Activated T-cell treated with anti-CD3 and anti-CD28 coated beads for 48 hours (primary cell): ENCODE data around the gene AP2A2.

Source experiments
- DNase-seq: peaks from one replicate; pipeline ENCODE4 v3.0.0-alpha.2; 2020; ENCODE audit warnings: low read depth

AP2A2 gene

GRCh38 chr11:925496-926301, at the start of gene AP2A2:
AP2A2 (plus strand) TSS chr11:925870; CDS start chr11:926022, 152 bp downstream.
- peak; percentile 96 for DNase-seq

- DNase-seq = no peak
Observed at GRCh38 chr11:876545-876944, 49.1 kb upstream of the AP2A2 start.

GRCh38 chr11:877565-877964, 48.1 kb upstream of the AP2A2 start:
- DNase-seq = peak; percentile 37

GRCh38 chr11:880447-880846, 45.2 kb upstream of the AP2A2 start:
- DNase-seq = no peak

- no peak for DNase-seq
Observed at GRCh38 chr11:882596-882995, 43.1 kb upstream of the AP2A2 start.

GRCh38 chr11:883527-883926, 42.1 kb upstream of the AP2A2 start:
- DNase-seq = no peak

- DNase-seq = no peak
Observed at GRCh38 chr11:884578-885070, 41.0 kb upstream of the AP2A2 start.

- DNase-seq = no peak
Observed at GRCh38 chr11:886568-886967, 39.1 kb upstream of the AP2A2 start.

- no peak for DNase-seq
Observed at GRCh38 chr11:887589-887988, 38.1 kb upstream of the AP2A2 start.

- DNase-seq = no peak
Observed at GRCh38 chr11:888310-889212, 37.1 kb upstream of the AP2A2 start.

GRCh38 chr11:889257-889656, 36.4 kb upstream of the AP2A2 start:
- DNase-seq = no peak

GRCh38 chr11:889687-890475, 35.8 kb upstream of the AP2A2 start:
- DNase-seq = no peak

GRCh38 chr11:890794-891540, 34.7 kb upstream of the AP2A2 start:
- DNase-seq = no peak

- no peak for DNase-seq
Observed at GRCh38 chr11:893008-893654, 32.5 kb upstream of the AP2A2 start.

GRCh38 chr11:894575-895201, 31.0 kb upstream of the AP2A2 start:
- DNase-seq = no peak

- DNase-seq = no peak
Observed at GRCh38 chr11:895331-896110, 30.1 kb upstream of the AP2A2 start.

GRCh38 chr11:897253-898142, 28.2 kb upstream of the AP2A2 start:
- no peak for DNase-seq

GRCh38 chr11:898143-898511, 27.5 kb upstream of the AP2A2 start:
- no peak for DNase-seq
